GM18951 (cell line): Measurements from ENCODE around the gene NPR2.

Experiments used
- POLR2A ChIP-seq: IDR thresholded peaks from 4 replicates; pipeline ENCODE4 v1.6.1; 2011; ENCODE audit warnings: mild to moderate bottlenecking; ENCODE audit not compliant: insufficient read length, insufficient read depth; ENCODE audit errors: extremely low read depth
- in situ Hi-C: fragments of 300-500 bp; cut with MboI; formaldehyde crosslinking; loops from one replicate; pipeline ENCODE4 v1.12.0; 2022; ENCODE audit warnings: low sequenced_read_pairs, mixed read lengths, inconsistent platforms; ENCODE audit not compliant: unreplicated experiment

NPR2 gene

GRCh38 chr9:35756275-35757225, 34.8 kb upstream of the NPR2 start:
- peak; percentile 64 for TF ChIP-seq POLR2A
- in situ Hi-C loops = no loop called here

GRCh38 chr9:35757226-35757891, 34.0 kb upstream of the NPR2 start:
- in situ Hi-C loops = no loop called here

GRCh38 chr9:35757892-35758275, 33.5 kb upstream of the NPR2 start:
- in situ Hi-C loops = no loop called here
- no peak for TF ChIP-seq POLR2A

More at GRCh38 chr9:35757226-35757891, 34.0 kb upstream of the NPR2 start:
- TF ChIP-seq POLR2A = peak; percentile 58

GRCh38 chr9:35758475-35759050, 32.8 kb upstream of the NPR2 start:
- TF ChIP-seq POLR2A = no peak
- in situ Hi-C loops = no loop called here

- in situ Hi-C loops = no loop called here
- no peak for TF ChIP-seq POLR2A
Measured at GRCh38 chr9:35759795-35760194, 31.6 kb upstream of the NPR2 start.

GRCh38 chr9:35760651-35761050, 30.7 kb upstream of the NPR2 start:
- in situ Hi-C loops = no loop called here
- no peak for TF ChIP-seq POLR2A

GRCh38 chr9:35763181-35763580, 28.2 kb upstream of the NPR2 start:
- no peak for TF ChIP-seq POLR2A
- in situ Hi-C loops = no loop called here

- in situ Hi-C loops = no loop called here
Measured at GRCh38 chr9:35763803-35764202, 27.6 kb upstream of the NPR2 start.

GRCh38 chr9:35766997-35767396, 24.4 kb upstream of the NPR2 start:
- TF ChIP-seq POLR2A = no peak

More at GRCh38 chr9:35763803-35764202, 27.6 kb upstream of the NPR2 start:
- no peak for TF ChIP-seq POLR2A

GRCh38 chr9:35767458-35767857, 23.9 kb upstream of the NPR2 start:
- TF ChIP-seq POLR2A = no peak
- in situ Hi-C loops = no loop called here

More at GRCh38 chr9:35766997-35767396, 24.4 kb upstream of the NPR2 start:
- in situ Hi-C loops = no loop called here

GRCh38 chr9:35769763-35770162, 21.6 kb upstream of the NPR2 start:
- TF ChIP-seq POLR2A = no peak
- in situ Hi-C loops = no loop called here

- no peak for TF ChIP-seq POLR2A
- in situ Hi-C loops = no loop called here
Measured at GRCh38 chr9:35771075-35771433, 20.3 kb upstream of the NPR2 start.

GRCh38 chr9:35771534-35771933, 19.9 kb upstream of the NPR2 start:
- TF ChIP-seq POLR2A = no peak
- in situ Hi-C loops = no loop called here
